HCT116 (cell line): ENCODE results near the gene ASB6. TPM values are rescaled to one million over a fixed set of nuclear protein-coding genes. Genes with fewer than 3 reads are reported as not detected.

ENCODE experiments used
- ATAC-seq: fragments of 200-7000 bp; cut with Tn5 transposase; 2 replicates; pipeline ENCODE4 v1.9.1; 2020; ENCODE audit warnings: mild to moderate bottlenecking, moderate library complexity
- BruUV-seq: library from RNA; stranded (reverse); fragments of 400-500 nt; replicated peaks from 2 replicates; lab custom pipeline; 2021; lab: Mats Ljungman, UMichigan
- CTCF ChIA-PET: fragments of 300-600 bp; sonication (Branson Sonifier 250); formaldehyde crosslinking; loops from one replicate; lab custom pipeline; 2021; ENCODE audit warnings: antibody characterized with exemption; lab: Charles Lee
- POLR2A ChIA-PET: fragments of 300-600, 350-600 bp; sonication (Branson Sonifier 250); formaldehyde crosslinking; loops from one replicate; lab custom pipeline; 2021; ENCODE audit warnings: antibody characterized with exemption; lab: Charles Lee
- RAD21 ChIA-PET, 2 experiments: fragments of 300-600 bp; sonication (Branson Sonifier 250); formaldehyde crosslinking; loops; one replicate each; lab custom pipeline; 2023; ENCODE audit warnings: low total read pairs in 2 of 2; ENCODE audit not compliant: uncharacterized antibody in 2 of 2, unreplicated experiment in 2 of 2, low non-redundant PET in 1 of 2; lab: Charles Lee
- DNase-seq: peaks from one replicate; pipeline ENCODE4 v3.0.0-alpha.2; 2010; ENCODE audit warnings: low read depth, low spot score
- H2AFZ ChIP-seq: fragments of 200-600 bp; shearing (Covaris generic), sonication (generic); 2 replicates; pipeline ENCODE4 v1.6.1; 2017; ENCODE audit warnings: low read depth, mixed run types, mixed read lengths, antibody characterized with exemption, low read length; ENCODE audit not compliant: poor library complexity, severe bottlenecking
- H3K27ac ChIP-seq: 2 replicates; pipeline ENCODE4 v1.5.1; 2012; ENCODE audit warnings: low read depth, low read length
- H3K27me3 ChIP-seq: fragments of 200-600 bp; sonication (generic); 2 replicates; pipeline ENCODE4 v1.6.1; 2016; ENCODE audit warnings: mixed run types, low read length, mixed read lengths; ENCODE audit not compliant: insufficient read depth
- H3K36me3 ChIP-seq, 2 experiments: fragments of 200-500 bp in 1 of 2; fragments of 200-600 bp in 1 of 2; sonication (Bioruptor generic) in 1 of 2; sonication (generic) in 1 of 2; 2 replicates each; pipeline versions ENCODE4 v1.5.1 to v1.6.1; 2014 to 2016; ENCODE audit warnings: low read length in 2 of 2, inconsistent platforms in 1 of 2, mixed read lengths in 1 of 2, mixed run types in 1 of 2; ENCODE audit not compliant: insufficient read depth in 2 of 2, control insufficient read depth in 1 of 2
- H3K4me1 ChIP-seq, 2 experiments: fragments of 200-600 bp in 1 of 2; sonication (generic) in 1 of 2; 2 replicates each; pipeline versions ENCODE4 v1.5.1 to v1.6.1; 2012 to 2017; ENCODE audit warnings: low read length in 2 of 2, inconsistent platforms in 1 of 2, mild to moderate bottlenecking in 1 of 2, mixed read lengths in 1 of 2, mixed run types in 1 of 2, moderate library complexity in 1 of 2; ENCODE audit not compliant: insufficient read depth in 2 of 2, control insufficient read depth in 1 of 2
- H3K4me2 ChIP-seq: fragments of 200-600 bp; sonication (generic); 2 replicates; pipeline ENCODE4 v1.6.1; 2017; ENCODE audit warnings: mixed run types, low read length, mixed read lengths
- H3K4me3 ChIP-seq, 2 experiments: fragments of 200-600 bp in 1 of 2; sonication (generic) in 1 of 2; replicated peaks in 1 of 2; 2 replicates each; pipeline ENCODE4 v1.5.1; 2011 to 2016; ENCODE audit warnings: low read length in 2 of 2, control low read depth in 1 of 2, low read depth in 1 of 2, mild to moderate bottlenecking in 1 of 2, mixed read lengths in 1 of 2, mixed run types in 1 of 2
- H3K79me2 ChIP-seq: fragments of 200-600 bp; sonication (generic); 2 replicates; pipeline ENCODE4 v1.6.1; 2017; ENCODE audit warnings: mild to moderate bottlenecking, mixed run types, low read length, moderate library complexity, mixed read lengths; ENCODE audit not compliant: insufficient read depth
- H3K9ac ChIP-seq: fragments of 200-600 bp; sonication (generic); 2 replicates; pipeline ENCODE4 v1.6.1; 2016; ENCODE audit warnings: low read length, mixed read lengths
- H3K9me2 ChIP-seq: fragments of 200-600 bp; sonication (generic), shearing (Covaris generic); 2 replicates; pipeline ENCODE4 v1.6.1; 2017; ENCODE audit warnings: mixed run types, mild to moderate bottlenecking, moderate library complexity; ENCODE audit not compliant: insufficient read depth
- H3K9me3 ChIP-seq, 2 experiments: fragments of 200-500 bp in 1 of 2; fragments of 200-600 bp in 1 of 2; sonication (Bioruptor generic) in 1 of 2; sonication (generic) in 1 of 2; 2 replicates each; pipeline ENCODE4 v1.6.1; 2014 to 2017; ENCODE audit warnings: low read length in 2 of 2, mixed read lengths in 2 of 2, inconsistent platforms in 1 of 2, low read depth in 1 of 2, mild to moderate bottlenecking in 1 of 2, mixed run types in 1 of 2, moderate library complexity in 1 of 2; ENCODE audit not compliant: control insufficient read depth in 1 of 2, insufficient read depth in 1 of 2
- H4K20me1 ChIP-seq: fragments of 200-600 bp; sonication (generic), shearing (Covaris generic); 2 replicates; pipeline ENCODE4 v1.6.1; 2017; ENCODE audit warnings: mixed run types, mild to moderate bottlenecking, moderate library complexity; ENCODE audit not compliant: insufficient read depth
- ATF3 ChIP-seq: IDR thresholded peaks from 2 replicates; pipeline ENCODE4 v1.6.1; 2012
- CBX3 ChIP-seq: IDR thresholded peaks from 2 replicates; pipeline ENCODE4 v1.6.1; 2012; ENCODE audit warnings: low read depth
- CEBPB ChIP-seq: IDR thresholded peaks from 2 replicates; pipeline ENCODE4 v1.6.1; 2012; ENCODE audit warnings: low read depth
- EGR1 ChIP-seq: IDR thresholded peaks from 2 replicates; pipeline ENCODE4 v1.6.1; 2012; ENCODE audit warnings: low read depth
- ELF1 ChIP-seq: IDR thresholded peaks from 2 replicates; pipeline ENCODE4 v1.6.1; 2012; ENCODE audit warnings: low read depth, borderline replicate concordance
- EZH2phosphoT487 ChIP-seq: fragments of 200-600 bp; IDR thresholded peaks from 2 replicates; pipeline ENCODE4 v1.6.1; 2018; ENCODE audit warnings: antibody characterized with exemption, borderline replicate concordance
- POLR2AphosphoS5 ChIP-seq: IDR thresholded peaks from 2 replicates; pipeline ENCODE4 v1.6.1; 2011; ENCODE audit warnings: mild to moderate bottlenecking, low read depth, low read length, moderate library complexity
- RAD21 ChIP-seq: IDR thresholded peaks from 2 replicates; pipeline ENCODE4 v1.6.1; 2012; ENCODE audit warnings: low read depth, mild to moderate bottlenecking
- SIN3A ChIP-seq: IDR thresholded peaks from 2 replicates; pipeline ENCODE4 v1.6.1; 2012; ENCODE audit warnings: low read depth
- ZFX ChIP-seq: fragments of 450-650 bp; IDR thresholded peaks from 2 replicates; pipeline ENCODE4 v1.6.1; 2017
- ZNF274 ChIP-seq: fragments of 200-500 bp; sonication (Bioruptor generic); IDR thresholded peaks from 2 replicates; pipeline ENCODE4 v1.6.1; 2014; ENCODE audit warnings: mild to moderate bottlenecking, low read depth, low read length, inconsistent platforms
- intact Hi-C: fragments of 100-400 bp; cut with micrococcal nuclease; formaldehyde crosslinking; loops from 2 replicates; pipeline ENCODE4 v1.10.0; 2022
- total RNA-seq: library from RNA; stranded (reverse); gene quantifications from one replicate; pipeline ENCODE4 v1.2.1, GENCODE V29; 2021; ENCODE audit not compliant: unreplicated experiment
- TF ChIP-seq, protein P1 (sequence below): IDR thresholded peaks from 2 replicates; pipeline ENCODE4 v1.6.1; 2012
- TF ChIP-seq, protein P2 (sequence below): IDR thresholded peaks from 2 replicates; pipeline ENCODE4 v1.6.1; 2011; ENCODE audit warnings: mild to moderate bottlenecking, low read length, moderate library complexity; ENCODE audit not compliant: insufficient replicate concordance; ENCODE audit errors: extremely low read depth

ASB6 gene
- total RNA-seq, 1 experiment from 2014 or later = 21.6 TPM

DNA sequence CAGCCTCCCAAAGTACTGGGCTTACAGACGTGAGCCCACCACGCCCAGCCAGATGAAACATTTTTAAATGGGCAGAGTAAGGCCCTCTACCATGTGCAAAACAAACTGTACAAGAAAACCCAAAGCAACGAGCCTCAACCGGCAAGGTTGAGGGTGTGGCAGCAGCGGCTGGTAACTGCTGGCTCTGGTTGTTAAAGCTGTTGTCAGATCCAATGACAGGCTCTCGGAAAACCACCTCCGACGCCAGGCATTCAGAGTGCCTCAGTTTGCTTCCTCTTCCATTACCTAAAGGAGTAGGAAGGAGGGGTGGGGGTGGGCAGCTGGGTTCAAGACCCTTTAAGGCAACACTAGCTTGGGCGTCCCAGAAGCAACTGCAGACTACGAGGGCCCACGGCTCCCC is 2.4 kb upstream of the ASB6 start (continued):
- TF ChIP-seq RAD21 (no peak), ZNF274 (no peak), ATF3 (no peak), POLR2AphosphoS5 (no peak), ELF1 (no peak), CBX3 (no peak), EGR1 (no peak)

DNA sequence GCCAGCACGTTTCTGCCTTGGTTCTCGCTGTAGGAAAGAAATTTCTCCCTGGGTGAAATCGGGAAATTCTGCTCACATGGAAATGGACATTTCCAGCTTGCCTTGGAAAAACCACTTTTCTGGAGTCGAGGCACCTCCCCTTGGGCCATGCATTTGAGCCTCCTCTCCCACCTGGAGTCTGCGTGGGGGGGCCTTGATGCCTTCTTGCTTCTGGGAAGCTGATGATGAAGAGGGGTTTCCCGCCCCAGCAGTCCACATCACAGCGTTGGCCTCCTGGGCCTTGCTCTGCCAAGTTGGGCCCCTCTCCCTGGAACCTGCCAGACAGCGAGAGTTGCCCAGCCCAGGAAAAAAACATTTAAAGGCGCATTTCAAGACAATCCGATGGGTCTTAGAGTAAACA is 1.8 kb upstream of the ASB6 start:
- H3K4me1 ChIP-seq = peaks cover 10 to 17% of the 10 kb centered on the region in 2 experiments; a peak in 3 of 4 replicates
- DNase-seq (no peak), ATAC-seq (no peak)
- H2AFZ ChIP-seq = no peak overlapping the region
- POLR2A ChIA-PET = no interaction called here
- CTCF ChIA-PET = interaction anchor here (1.0 to 3.4 kb wide), 2 partner anchors 94 to 147 kb away, joined by 3 to 18 read pairs; no protein-coding TSS in a partner anchor
- H3K27me3 ChIP-seq = no peaks in the 10 kb centered on the region
- H3K9me2 ChIP-seq = no peaks in the 10 kb centered on the region
- no peak for TF ChIP-seq RAD21
- TF ChIP-seq ATF3 = no peak
- TF ChIP-seq ZNF274 = no peak
- no peak for TF ChIP-seq CEBPB
- no peak for TF ChIP-seq EGR1
- TF ChIP-seq, protein P1, sequence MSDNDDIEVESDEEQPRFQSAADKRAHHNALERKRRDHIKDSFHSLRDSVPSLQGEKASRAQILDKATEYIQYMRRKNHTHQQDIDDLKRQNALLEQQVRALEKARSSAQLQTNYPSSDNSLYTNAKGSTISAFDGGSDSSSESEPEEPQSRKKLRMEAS = no peak
- no peak for TF ChIP-seq ELF1
- TF ChIP-seq SIN3A = no peak
- TF ChIP-seq ZFX = no peak
- no peak for TF ChIP-seq EZH2phosphoT487
- TF ChIP-seq, protein P2, sequence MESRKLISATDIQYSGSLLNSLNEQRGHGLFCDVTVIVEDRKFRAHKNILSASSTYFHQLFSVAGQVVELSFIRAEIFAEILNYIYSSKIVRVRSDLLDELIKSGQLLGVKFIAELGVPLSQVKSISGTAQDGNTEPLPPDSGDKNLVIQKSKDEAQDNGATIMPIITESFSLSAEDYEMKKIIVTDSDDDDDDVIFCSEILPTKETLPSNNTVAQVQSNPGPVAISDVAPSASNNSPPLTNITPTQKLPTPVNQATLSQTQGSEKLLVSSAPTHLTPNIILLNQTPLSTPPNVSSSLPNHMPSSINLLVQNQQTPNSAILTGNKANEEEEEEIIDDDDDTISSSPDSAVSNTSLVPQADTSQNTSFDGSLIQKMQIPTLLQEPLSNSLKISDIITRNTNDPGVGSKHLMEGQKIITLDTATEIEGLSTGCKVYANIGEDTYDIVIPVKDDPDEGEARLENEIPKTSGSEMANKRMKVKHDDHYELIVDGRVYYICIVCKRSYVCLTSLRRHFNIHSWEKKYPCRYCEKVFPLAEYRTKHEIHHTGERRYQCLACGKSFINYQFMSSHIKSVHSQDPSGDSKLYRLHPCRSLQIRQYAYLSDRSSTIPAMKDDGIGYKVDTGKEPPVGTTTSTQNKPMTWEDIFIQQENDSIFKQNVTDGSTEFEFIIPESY = no peak
- peaks cover 0 to 5% of the 10 kb centered on the region in 2 experiments; a peak in 2 of 4 replicates for H3K36me3 ChIP-seq
- intact Hi-C loops = loop anchor here (5.0 kb wide), 1 partner anchor 84 kb away; no protein-coding TSS in a partner anchor
- H3K27ac ChIP-seq = no peak overlapping the region
- BruUV-seq = no TSS peak
- no peaks in the 10 kb centered on the region for H3K9me3 ChIP-seq
- no peak overlapping the region for H3K4me2 ChIP-seq
- RAD21 ChIA-PET = no interaction called here
- no peak overlapping the region for H3K9ac ChIP-seq
- H4K20me1 ChIP-seq = no peaks in the 10 kb centered on the region
- H3K4me3 ChIP-seq = no peak overlapping the region
- H3K79me2 ChIP-seq = peaks cover 32% of the 10 kb centered on the region
